ENCODE measurements around the gene MIA2.
"Not testable (repeated sequence)": the region's sequence is repeated elsewhere in the genome, so short reads cannot be mapped to it uniquely, and the experiment has no call there.

MIA2 gene

GRCh38 chr14:39235466-39235865 is 1.8 kb downstream of the MIA2 start:
- H3K27ac ChIP-seq (ENCODE audit: low read depth, low read length); H3K4me3 ChIP-seq (ENCODE audit: low read depth in 1 of 2, low read length in 2 of 2); H3K27me3 ChIP-seq (ENCODE audit: control insufficient read depth in 1 of 2, insufficient read depth in 2 of 2, low read length in 2 of 2); H3K9me3 ChIP-seq (ENCODE audit: low read length); H3K4me1 ChIP-seq (ENCODE audit: insufficient read depth, low read length); H3K36me3 ChIP-seq (ENCODE audit: insufficient read depth, low read length); H3K9ac ChIP-seq (ENCODE audit: low read length): not testable (repeated sequence)

DNA sequence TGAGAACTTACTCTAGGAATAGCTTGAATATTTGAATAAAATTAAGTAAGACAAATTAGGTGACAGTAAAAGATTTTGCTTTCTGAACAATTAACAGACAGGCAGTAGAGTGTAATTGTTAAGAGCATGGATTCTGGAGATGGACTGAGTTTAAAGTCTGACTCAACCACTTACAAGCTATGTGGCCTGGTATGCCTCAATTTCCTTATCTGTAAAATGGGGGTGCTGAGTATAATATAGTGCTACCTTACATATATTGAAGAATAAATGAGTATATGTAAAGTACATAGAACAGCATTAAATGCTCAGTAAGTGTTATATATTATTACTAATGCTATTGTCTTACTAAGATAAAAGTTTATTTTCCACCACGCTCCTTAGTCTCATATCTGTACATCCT is 7.1 kb downstream of the MIA2 start:
- Histone ChIP-seq H3K9ac (ENCODE audit: low read length) (no peak overlapping the region), H3K4me1 (ENCODE audit: insufficient read depth, low read length) (no peaks in the 10 kb centered on the region), H3K27ac (ENCODE audit: low read depth, low read length) (no peak overlapping the region), H3K36me3 (ENCODE audit: insufficient read depth, low read length) (no peaks in the 10 kb centered on the region), H3K9me3 (ENCODE audit: low read length) (no peaks in the 10 kb centered on the region), H3K27me3 (ENCODE audit: control insufficient read depth in 1 of 2, insufficient read depth in 2 of 2, low read length in 2 of 2) (no peaks in the 10 kb centered on the region), H3K4me3 (ENCODE audit: low read depth in 1 of 2, low read length in 2 of 2) (no peak overlapping the region)

DNA sequence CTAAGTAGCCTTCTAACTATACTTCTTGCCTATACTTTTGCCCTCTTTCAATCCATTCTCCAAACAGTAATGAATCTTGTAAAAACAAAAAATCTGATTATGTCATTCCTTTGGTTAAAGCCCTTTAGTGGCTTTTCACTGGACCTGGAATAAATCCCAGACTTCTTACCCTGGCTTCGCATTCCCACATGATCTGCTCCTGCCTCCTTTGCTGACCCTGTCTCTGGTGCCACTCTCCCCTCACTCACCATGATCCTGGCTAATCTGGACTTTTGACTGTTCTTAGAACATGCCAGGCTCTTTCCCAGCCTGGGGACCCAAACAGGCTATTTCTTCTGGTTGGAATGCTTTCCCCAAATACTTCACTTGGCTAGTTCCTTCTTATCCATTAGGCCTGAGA is 7.9 kb downstream of the MIA2 start:
- no peaks in the 10 kb centered on the region for H3K36me3 ChIP-seq (ENCODE audit: insufficient read depth, low read length)

GRCh38 chr14:39243831-39244230 is 10.1 kb downstream of the MIA2 start:
- Histone ChIP-seq H3K4me3 (ENCODE audit: low read depth in 1 of 2, low read length in 2 of 2) (no peak overlapping the region), H3K4me1 (ENCODE audit: insufficient read depth, low read length) (no peaks in the 10 kb centered on the region), H3K36me3 (ENCODE audit: insufficient read depth, low read length) (no peaks in the 10 kb centered on the region), H3K9ac (ENCODE audit: low read length) (no peak overlapping the region), H3K27ac (ENCODE audit: low read depth, low read length) (no peak overlapping the region), H3K27me3 (ENCODE audit: control insufficient read depth in 1 of 2, insufficient read depth in 2 of 2, low read length in 2 of 2) (no peaks in the 10 kb centered on the region), H3K9me3 (ENCODE audit: low read length) (no peaks in the 10 kb centered on the region)

More for the DNA sequence above, 7.9 kb downstream of the MIA2 start:
- Histone ChIP-seq H3K9ac (ENCODE audit: low read length) (no peak overlapping the region), H3K4me3 (ENCODE audit: low read depth in 1 of 2, low read length in 2 of 2) (no peak overlapping the region), H3K9me3 (ENCODE audit: low read length) (no peaks in the 10 kb centered on the region), H3K4me1 (ENCODE audit: insufficient read depth, low read length) (no peaks in the 10 kb centered on the region), H3K27me3 (ENCODE audit: control insufficient read depth in 1 of 2, insufficient read depth in 2 of 2, low read length in 2 of 2) (no peaks in the 10 kb centered on the region), H3K27ac (ENCODE audit: low read depth, low read length) (no peak overlapping the region)

- Histone ChIP-seq H3K27ac (ENCODE audit: low read depth, low read length) (no peak overlapping the region), H3K27me3 (ENCODE audit: control insufficient read depth in 1 of 2, insufficient read depth in 2 of 2, low read length in 2 of 2) (no peaks in the 10 kb centered on the region), H3K36me3 (ENCODE audit: insufficient read depth, low read length) (no peaks in the 10 kb centered on the region), H3K4me1 (ENCODE audit: insufficient read depth, low read length) (no peaks in the 10 kb centered on the region), H3K9me3 (ENCODE audit: low read length) (no peaks in the 10 kb centered on the region), H3K4me3 (ENCODE audit: low read depth in 1 of 2, low read length in 2 of 2) (no peak overlapping the region), H3K9ac (ENCODE audit: low read length) (no peak overlapping the region)
Measured at GRCh38 chr14:39246618-39247017, 12.9 kb downstream of the MIA2 start.

DNA sequence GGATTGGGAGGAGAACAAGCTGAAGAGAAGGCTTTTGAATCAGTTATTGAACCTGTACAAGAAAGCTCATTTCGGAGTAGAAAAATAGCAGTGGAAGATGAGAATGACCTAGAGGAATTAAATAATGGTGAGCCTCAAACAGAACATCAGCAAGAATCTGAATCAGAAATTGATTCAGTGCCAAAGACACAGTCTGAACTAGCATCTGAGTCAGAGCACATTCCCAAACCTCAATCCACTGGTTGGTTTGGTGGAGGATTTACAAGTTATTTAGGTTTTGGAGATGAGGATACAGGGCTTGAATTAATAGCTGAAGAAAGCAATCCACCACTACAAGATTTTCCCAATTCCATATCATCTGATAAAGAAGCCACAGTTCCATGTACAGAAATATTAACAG is 13.5 kb downstream of the MIA2 start:
- H3K36me3 ChIP-seq (ENCODE audit: insufficient read depth, low read length): no peaks in the 10 kb centered on the region
- H3K9ac ChIP-seq (ENCODE audit: low read length): no peak overlapping the region
- H3K4me3 ChIP-seq (ENCODE audit: low read depth in 1 of 2, low read length in 2 of 2): no peak overlapping the region
- H3K9me3 ChIP-seq (ENCODE audit: low read length): no peaks in the 10 kb centered on the region
- no peaks in the 10 kb centered on the region for H3K27me3 ChIP-seq (ENCODE audit: control insufficient read depth in 1 of 2, insufficient read depth in 2 of 2, low read length in 2 of 2)
- no peaks in the 10 kb centered on the region for H3K4me1 ChIP-seq (ENCODE audit: insufficient read depth, low read length)
- no peak overlapping the region for H3K27ac ChIP-seq (ENCODE audit: low read depth, low read length)

- Histone ChIP-seq H3K36me3 (ENCODE audit: insufficient read depth, low read length) (no peaks in the 10 kb centered on the region), H3K9me3 (ENCODE audit: low read length) (no peaks in the 10 kb centered on the region), H3K27me3 (ENCODE audit: control insufficient read depth in 1 of 2, insufficient read depth in 2 of 2, low read length in 2 of 2) (no peaks in the 10 kb centered on the region)
Measured at GRCh38 chr14:39251547-39251946, 17.8 kb downstream of the MIA2 start.

GRCh38 chr14:39257388-39257787 is 23.7 kb downstream of the MIA2 start:
- H3K4me3 ChIP-seq (ENCODE audit: low read depth in 1 of 2, low read length in 2 of 2); H3K4me1 ChIP-seq (ENCODE audit: insufficient read depth, low read length); H3K9me3 ChIP-seq (ENCODE audit: low read length); H3K27me3 ChIP-seq (ENCODE audit: control insufficient read depth in 1 of 2, insufficient read depth in 2 of 2, low read length in 2 of 2); H3K9ac ChIP-seq (ENCODE audit: low read length); H3K27ac ChIP-seq (ENCODE audit: low read depth, low read length); H3K36me3 ChIP-seq (ENCODE audit: insufficient read depth, low read length): not testable (repeated sequence)

More at GRCh38 chr14:39251547-39251946, 17.8 kb downstream of the MIA2 start:
- Histone ChIP-seq H3K27ac (ENCODE audit: low read depth, low read length) (no peak overlapping the region), H3K4me1 (ENCODE audit: insufficient read depth, low read length) (no peaks in the 10 kb centered on the region), H3K4me3 (ENCODE audit: low read depth in 1 of 2, low read length in 2 of 2) (no peak overlapping the region), H3K9ac (ENCODE audit: low read length) (no peak overlapping the region)

GRCh38 chr14:39258782-39259545 is 25.2 kb downstream of the MIA2 start:
- H3K4me1 ChIP-seq (ENCODE audit: insufficient read depth, low read length): no peaks in the 10 kb centered on the region
- H3K9me3 ChIP-seq (ENCODE audit: low read length): no peaks in the 10 kb centered on the region
- no peak overlapping the region for H3K9ac ChIP-seq (ENCODE audit: low read length)
- no peaks in the 10 kb centered on the region for H3K27me3 ChIP-seq (ENCODE audit: control insufficient read depth in 1 of 2, insufficient read depth in 2 of 2, low read length in 2 of 2)
- H3K4me3 ChIP-seq (ENCODE audit: low read depth in 1 of 2, low read length in 2 of 2): no peak overlapping the region
- no peaks in the 10 kb centered on the region for H3K36me3 ChIP-seq (ENCODE audit: insufficient read depth, low read length)
- no peak overlapping the region for H3K27ac ChIP-seq (ENCODE audit: low read depth, low read length)

DNA sequence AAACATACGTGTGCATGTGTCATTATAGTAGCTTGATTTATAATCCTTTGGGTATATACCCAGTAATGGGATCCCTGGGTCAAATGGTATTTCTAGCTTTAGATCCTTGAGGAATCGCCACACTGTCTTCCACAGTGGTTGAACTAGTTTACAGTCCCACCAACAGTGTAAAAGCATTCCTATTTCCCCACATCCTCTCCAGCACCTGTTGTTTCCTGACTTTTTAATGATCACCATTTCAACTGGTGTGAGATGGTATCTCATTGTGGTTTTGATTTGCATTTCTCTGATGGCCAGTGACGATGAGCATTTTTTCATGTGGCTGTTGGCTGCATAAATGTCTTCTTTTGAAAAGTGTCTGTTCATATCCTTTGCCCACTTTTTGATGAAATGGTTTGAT is 26.4 kb downstream of the MIA2 start:
- H3K36me3 ChIP-seq (ENCODE audit: insufficient read depth, low read length); H3K4me3 ChIP-seq (ENCODE audit: low read depth in 1 of 2, low read length in 2 of 2); H3K9me3 ChIP-seq (ENCODE audit: low read length); H3K9ac ChIP-seq (ENCODE audit: low read length); H3K27me3 ChIP-seq (ENCODE audit: control insufficient read depth in 1 of 2, insufficient read depth in 2 of 2, low read length in 2 of 2); H3K27ac ChIP-seq (ENCODE audit: low read depth, low read length); H3K4me1 ChIP-seq (ENCODE audit: insufficient read depth, low read length): not testable (repeated sequence)

GRCh38 chr14:39262214-39262613 is 28.5 kb downstream of the MIA2 start:
- H3K36me3 ChIP-seq (ENCODE audit: insufficient read depth, low read length); H3K4me1 ChIP-seq (ENCODE audit: insufficient read depth, low read length); H3K4me3 ChIP-seq (ENCODE audit: low read depth in 1 of 2, low read length in 2 of 2); H3K27me3 ChIP-seq (ENCODE audit: control insufficient read depth in 1 of 2, insufficient read depth in 2 of 2, low read length in 2 of 2); H3K9ac ChIP-seq (ENCODE audit: low read length); H3K9me3 ChIP-seq (ENCODE audit: low read length); H3K27ac ChIP-seq (ENCODE audit: low read depth, low read length): not testable (repeated sequence)

GRCh38 chr14:39264057-39264456 is 30.3 kb downstream of the MIA2 start:
- H3K9ac ChIP-seq (ENCODE audit: low read length): no peak overlapping the region
- H3K4me3 ChIP-seq (ENCODE audit: low read depth in 1 of 2, low read length in 2 of 2): no peak overlapping the region
- no peaks in the 10 kb centered on the region for H3K36me3 ChIP-seq (ENCODE audit: insufficient read depth, low read length)
- no peak overlapping the region for H3K27ac ChIP-seq (ENCODE audit: low read depth, low read length)
- peaks cover 18% of the 10 kb centered on the region for H3K4me1 ChIP-seq (ENCODE audit: insufficient read depth, low read length)
- no peaks in the 10 kb centered on the region for H3K27me3 ChIP-seq (ENCODE audit: control insufficient read depth in 1 of 2, insufficient read depth in 2 of 2, low read length in 2 of 2)
- H3K9me3 ChIP-seq (ENCODE audit: low read length): no peaks in the 10 kb centered on the region
